SU-DHL-6 (cell line): Measurements from ENCODE around the gene EYS.

Source experiments
- EZH2phosphoT487 ChIP-seq: fragments of 200-600 bp; sonication (generic), shearing (Covaris generic); conservative IDR thresholded peaks from 2 replicates; pipeline ENCODE4 v1.6.1; 2018; ENCODE audit warnings: mild to moderate bottlenecking, antibody characterized with exemption, low read length, moderate library complexity, mixed read lengths
- TF ChIP-seq, protein P1 (sequence below): fragments of 200-600 bp; sonication (generic); IDR thresholded peaks from one replicate; pipeline ENCODE4 v1.5.1; 2017; ENCODE audit warnings: antibody characterized with exemption, mild to moderate bottlenecking, low read length, moderate library complexity; ENCODE audit not compliant: insufficient read depth, poor library complexity, severe bottlenecking

GRCh38 chr6:64225503-64225902 is 1481.5 kb downstream of the EYS start:
- TF ChIP-seq, protein P1, sequence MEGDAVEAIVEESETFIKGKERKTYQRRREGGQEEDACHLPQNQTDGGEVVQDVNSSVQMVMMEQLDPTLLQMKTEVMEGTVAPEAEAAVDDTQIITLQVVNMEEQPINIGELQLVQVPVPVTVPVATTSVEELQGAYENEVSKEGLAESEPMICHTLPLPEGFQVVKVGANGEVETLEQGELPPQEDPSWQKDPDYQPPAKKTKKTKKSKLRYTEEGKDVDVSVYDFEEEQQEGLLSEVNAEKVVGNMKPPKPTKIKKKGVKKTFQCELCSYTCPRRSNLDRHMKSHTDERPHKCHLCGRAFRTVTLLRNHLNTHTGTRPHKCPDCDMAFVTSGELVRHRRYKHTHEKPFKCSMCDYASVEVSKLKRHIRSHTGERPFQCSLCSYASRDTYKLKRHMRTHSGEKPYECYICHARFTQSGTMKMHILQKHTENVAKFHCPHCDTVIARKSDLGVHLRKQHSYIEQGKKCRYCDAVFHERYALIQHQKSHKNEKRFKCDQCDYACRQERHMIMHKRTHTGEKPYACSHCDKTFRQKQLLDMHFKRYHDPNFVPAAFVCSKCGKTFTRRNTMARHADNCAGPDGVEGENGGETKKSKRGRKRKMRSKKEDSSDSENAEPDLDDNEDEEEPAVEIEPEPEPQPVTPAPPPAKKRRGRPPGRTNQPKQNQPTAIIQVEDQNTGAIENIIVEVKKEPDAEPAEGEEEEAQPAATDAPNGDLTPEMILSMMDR, result no peak
- no peak for TF ChIP-seq EZH2phosphoT487
